HK-2 (cell line): ENCODE data around the gene TREM1.

Experiments used
- DNase-seq: peaks from one replicate; pipeline ENCODE4 v3.0.0-alpha.2; 2018; ENCODE audit not compliant: unreplicated experiment

The TREM1 gene

GRCh38 chr6:41286544-41287346, at the start of gene TREM1:
Gene TREM1 (minus strand): TSS chr6:41286682. CDS start chr6:41286655, 27 bp downstream.
- DNase-seq = no peak

- DNase-seq = no peak
Observed at GRCh38 chr6:41335943-41336342, 49.5 kb upstream of the TREM1 start.

- no peak for DNase-seq
Observed at GRCh38 chr6:41335296-41335695, 48.8 kb upstream of the TREM1 start, which contains the start of gene NCR2. Gene NCR2 (plus strand): TSS chr6:41335608. CDS start chr6:41335877, 269 bp downstream.

- no peak for DNase-seq
Observed at GRCh38 chr6:41334482-41335040, 48.1 kb upstream of the TREM1 start.

DNA sequence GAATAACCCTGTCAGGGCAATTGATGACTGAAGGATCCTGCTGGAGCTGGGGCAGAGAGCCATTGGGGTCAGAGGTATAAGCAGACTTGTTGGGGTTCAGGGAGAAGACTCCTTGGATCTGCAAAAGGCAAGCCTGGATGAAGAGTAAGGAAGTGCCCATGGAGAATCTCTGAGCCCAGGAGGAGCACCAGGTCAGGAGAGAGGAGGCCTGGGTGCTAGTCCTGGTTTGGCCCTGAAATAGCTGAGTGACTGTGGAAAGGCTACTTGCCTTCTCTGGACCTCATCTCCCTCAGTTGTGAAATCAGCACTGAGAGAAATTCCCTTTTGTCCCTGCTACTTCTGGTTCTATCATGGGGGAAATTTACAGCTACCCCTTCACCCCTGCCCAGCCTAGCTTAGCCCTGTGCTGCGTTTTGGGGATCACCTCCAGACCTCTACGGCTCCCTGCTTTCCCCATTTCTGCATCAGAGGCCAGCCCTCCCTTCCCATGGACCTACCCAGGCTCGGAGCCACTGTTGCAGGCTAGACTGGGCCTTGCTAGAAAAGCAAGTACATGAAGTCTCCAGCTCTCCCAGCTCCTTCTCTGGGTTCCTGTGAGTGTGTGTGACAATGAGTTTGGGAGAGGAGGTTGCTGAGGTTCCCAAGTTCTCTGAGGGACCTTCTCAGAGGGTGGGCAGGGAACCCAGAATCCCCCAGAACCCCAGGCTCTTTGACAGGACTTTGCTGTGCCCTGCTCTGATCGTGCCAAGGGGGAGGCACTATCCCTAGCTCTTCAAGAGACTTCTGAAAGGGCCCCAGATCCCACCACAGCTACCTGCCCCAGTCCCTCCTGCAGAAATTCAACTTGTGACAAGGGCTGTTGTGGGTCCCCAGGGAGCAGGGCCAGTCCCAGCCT, 46.6 kb upstream of the TREM1 start:
- no peak for DNase-seq

DNA sequence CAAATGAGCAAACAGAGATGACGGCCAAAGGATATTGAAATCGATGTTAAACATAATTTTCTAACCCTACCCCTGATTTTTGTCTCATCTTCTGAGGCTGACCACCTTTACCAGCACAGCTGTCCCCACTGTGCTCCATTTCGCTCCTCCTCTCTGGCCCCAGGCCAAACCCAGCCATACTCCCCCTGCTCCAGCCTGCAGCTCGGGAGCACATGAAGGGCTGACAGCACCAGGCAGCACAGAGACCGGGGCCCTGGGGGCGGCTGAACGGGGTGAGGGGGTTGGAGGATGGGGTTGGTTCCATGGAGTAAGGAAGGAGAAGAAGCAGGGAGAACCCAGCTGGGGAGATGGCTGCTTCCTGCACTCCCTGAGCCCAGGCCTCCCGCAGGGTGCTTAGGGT, 45.8 kb upstream of the TREM1 start:
- DNase-seq = no peak

DNA sequence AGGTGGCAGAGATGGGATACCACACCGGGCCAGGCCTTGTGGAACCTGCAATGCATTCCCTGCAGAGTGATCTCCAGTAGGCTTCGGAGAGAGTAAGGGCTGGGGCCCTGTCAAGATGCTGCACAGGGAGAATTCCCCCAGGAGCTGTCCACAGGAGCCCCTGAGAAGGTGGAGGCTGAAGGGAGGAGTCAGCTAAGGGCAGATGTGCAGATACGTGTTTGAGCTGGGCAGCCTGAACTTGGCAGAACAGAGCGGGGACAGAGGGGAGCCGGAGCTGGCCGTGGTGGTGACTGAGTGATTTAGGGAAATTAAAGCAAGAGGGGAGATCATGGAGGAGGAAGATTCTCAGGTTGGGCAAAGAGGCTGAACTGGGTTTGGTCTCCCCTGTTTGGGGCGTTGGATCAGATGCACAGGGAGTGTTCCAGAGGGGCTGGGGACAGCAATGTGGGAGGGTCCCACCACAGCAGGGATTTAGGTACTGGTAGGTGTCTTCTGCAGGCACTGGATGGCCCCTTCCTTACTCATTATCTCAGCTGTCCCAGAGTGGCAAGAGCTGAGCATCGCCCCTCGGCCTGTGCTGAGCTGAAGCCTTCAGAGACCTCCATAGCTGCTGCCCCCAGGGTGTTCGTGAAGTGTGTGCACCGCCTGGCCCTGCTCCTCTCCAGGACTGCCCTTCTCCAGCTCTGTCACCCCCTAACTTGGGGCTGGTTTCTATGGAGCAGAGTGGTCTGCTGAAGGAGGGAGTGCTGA, 45.1 kb upstream of the TREM1 start:
- DNase-seq = no peak

GRCh38 chr6:41327177-41327576, 40.7 kb upstream of the TREM1 start:
- DNase-seq = no peak

DNA sequence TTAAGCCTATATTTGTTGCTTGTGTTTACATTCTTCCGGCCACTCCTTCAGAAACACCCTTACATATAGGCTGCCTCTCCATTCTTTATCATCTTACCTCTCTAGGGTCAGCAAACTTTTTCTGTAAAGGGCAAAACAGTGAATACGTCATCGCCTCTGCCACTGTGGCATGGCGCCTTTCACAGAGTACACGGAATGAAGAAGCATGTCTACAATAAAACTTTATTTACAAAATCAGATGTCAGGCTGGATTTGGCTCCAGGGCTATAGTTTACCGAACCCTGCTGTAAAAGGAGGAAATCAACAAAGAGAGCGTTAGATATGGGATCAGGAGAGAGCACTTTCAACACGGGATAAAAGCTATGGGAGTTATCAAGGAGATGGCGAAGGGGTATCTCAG, 39.6 kb upstream of the TREM1 start:
- no peak for DNase-seq

GRCh38 chr6:41325446-41326066, 39.1 kb upstream of the TREM1 start:
- no peak for DNase-seq

DNA sequence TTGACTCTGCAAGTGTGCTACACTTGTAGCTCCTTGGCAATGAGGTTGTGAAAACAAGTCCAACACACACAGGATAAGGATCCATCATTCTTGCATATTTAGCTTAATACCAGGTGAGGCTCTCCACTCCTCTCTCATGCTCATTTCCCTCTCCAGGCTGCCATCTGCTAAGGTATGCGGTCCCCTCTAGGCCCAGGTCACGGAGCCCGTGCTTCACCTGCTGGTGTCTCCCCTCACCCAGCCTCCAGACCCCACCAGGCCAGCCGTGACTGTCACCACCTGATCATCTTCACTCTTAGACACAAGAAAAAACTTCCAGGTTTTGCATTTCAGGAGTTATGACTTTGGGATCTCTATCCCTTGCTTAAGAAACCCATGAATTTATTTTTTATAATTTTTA, 34.7 kb upstream of the TREM1 start:
- no peak for DNase-seq

DNA sequence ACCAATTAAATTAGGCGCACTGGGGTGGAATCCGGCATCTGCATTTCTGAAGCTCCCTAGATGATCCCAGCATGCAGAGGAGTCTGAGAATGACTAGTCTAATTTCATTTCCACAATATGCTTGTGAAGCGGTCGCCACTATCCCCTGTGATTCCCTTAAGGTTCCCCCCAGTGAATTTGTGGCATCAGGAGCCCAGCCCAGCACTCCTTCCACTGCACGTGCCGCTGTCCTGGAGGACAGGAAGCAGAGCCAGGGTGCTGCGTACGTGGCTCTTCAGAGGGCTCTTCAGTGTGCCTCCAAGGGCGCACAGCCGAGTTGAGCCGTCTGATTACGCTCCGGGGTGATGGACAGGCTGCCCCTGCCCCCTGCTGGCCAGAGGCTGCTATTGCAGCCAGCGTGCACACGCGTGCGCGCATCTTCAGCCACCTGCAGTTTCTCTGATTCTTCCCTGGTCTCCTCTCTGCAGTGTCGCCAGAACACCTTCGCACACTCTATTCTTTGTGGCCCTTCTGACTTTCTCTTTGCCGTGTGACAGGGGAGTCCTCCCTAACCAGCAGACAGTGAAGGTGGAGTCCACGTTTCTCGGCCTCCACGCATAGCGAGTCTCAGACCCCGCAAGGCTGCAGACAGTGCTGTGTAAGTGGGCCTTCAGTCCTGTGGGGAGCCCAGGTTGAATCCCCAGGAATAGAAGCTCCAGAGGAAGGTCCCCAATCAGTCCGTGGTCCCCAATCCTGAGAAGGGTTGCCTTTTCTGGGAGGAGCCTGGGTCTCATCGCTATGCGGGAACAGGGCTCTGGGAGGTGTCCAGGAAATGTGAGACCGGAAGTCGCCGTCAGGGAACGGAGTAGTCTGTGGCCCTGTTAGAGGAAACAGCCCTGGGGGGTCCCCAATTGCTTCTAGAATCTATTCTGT, 32.4 kb upstream of the TREM1 start:
- peak; percentile 79 for DNase-seq

- DNase-seq = no peak
Observed at GRCh38 chr6:41318261-41318653, 31.8 kb upstream of the TREM1 start.

DNA sequence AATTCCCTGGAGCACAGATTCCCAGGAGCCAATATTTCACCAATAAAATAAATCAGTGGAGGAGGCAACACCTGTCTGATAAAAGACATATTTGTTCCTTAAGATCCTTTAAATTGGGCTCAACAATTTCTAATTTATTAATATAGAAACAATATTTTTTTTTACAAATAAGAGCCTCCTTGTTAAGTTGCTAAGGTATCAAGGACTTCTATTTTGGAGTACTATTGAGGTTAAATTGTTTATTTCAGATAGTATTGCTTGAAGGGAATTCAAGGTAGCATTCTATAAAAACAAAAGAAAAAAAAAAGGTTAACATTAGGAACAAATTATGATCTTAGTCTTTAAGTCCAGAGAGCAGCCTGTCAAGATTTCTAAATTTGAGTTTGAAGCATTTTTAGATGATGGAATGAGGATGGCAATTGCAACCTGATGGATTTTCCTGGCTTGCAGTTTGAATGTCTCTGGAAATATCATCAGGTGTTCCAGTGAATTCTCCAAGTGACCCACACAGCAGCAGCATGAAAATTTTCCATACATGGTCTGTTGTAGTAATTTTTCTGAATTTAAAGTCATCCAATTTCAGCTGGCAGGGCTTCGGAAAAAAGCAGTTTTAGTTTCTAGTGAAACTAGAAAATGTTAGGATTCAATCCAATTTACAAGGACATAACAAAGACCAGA, 29.6 kb upstream of the TREM1 start:
- no peak for DNase-seq

GRCh38 chr6:41315203-41315602, 28.7 kb upstream of the TREM1 start:
- DNase-seq = no peak

DNA sequence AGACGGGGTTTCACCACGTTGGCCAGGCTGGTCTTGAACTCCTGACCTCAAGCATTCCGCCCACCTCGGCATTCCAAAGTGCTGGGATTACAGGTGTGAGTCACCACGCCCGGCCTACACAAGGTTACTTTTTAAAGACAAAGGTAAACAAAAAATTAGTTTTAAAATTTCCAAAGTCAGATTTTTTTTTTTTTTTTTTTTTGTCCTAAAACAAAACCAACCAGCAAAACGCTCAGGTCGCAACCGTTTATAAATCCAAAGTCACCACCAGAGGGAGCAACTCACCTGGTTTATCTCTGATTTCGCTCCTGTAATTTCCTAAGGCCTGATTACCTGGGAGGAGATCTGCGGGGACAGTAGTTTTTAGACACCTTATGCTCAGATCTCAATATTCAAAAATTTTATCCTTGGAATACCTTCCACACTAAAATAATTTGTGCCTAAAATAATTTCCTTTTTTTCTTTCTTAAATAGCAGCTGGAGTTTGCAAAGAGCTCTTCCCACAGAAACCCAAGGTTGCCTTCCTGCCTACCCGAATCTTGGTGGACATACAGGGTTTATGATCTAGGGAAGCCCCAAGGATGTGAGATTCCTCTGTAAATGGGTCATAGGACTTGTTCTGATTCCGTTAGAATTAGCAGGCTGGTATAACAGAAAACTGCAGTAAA, 19.8 kb upstream of the TREM1 start:
- peak; percentile 13 for DNase-seq

DNA sequence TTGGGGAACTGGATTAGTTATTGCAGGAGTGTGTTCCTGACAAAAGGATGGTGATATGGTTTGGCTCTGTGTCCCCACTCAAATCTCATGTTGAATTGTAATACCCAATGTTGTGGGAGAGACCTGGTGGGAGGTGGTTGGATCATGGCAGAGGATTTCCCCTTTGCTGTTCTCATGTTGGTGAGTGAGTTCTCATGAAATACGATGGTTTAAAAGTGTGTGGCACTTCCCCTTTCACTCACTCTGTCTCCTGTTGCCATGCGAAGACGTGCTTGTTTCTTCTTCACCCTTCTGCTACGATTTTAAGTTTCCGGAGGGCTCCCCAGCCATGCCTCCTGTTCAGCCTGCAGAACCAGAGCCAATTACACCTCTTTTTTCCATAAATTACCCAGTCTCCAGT, 16.2 kb upstream of the TREM1 start:
- no peak for DNase-seq

GRCh38 chr6:41298785-41299502, 12.5 kb upstream of the TREM1 start:
- DNase-seq = no peak
